IMR-90 (cell line): ENCODE results near the gene MYO3B. TPM values are rescaled to one million over a fixed set of nuclear protein-coding genes. Genes with fewer than 3 reads are reported as not detected.

ENCODE experiments used
- ATAC-seq: fragments of 200-7000 bp; cut with Tn5 transposase; 2 replicates; pipeline ENCODE4 v1.9.1; 2020; ENCODE audit warnings: low read depth, mild to moderate bottlenecking, moderate library complexity
- BruUV-seq: library from RNA; stranded (reverse); fragments of 400-500 nt; replicated peaks from 2 replicates; lab custom pipeline; 2021; lab: Mats Ljungman, UMichigan
- CTCF ChIA-PET: fragments of 300-600 bp; formaldehyde crosslinking; extraction: SDS; loops from one replicate; lab custom pipeline; 2021; ENCODE audit warnings: antibody characterized with exemption; lab: Yijun Ruan, JAX
- POLR2A ChIA-PET: fragments of 300-600 bp; sonication (Branson Sonifier 250); formaldehyde crosslinking; loops from one replicate; lab custom pipeline; 2022; ENCODE audit warnings: antibody characterized with exemption; ENCODE audit not compliant: unreplicated experiment; lab: Charles Lee
- DNase-seq: peaks from one replicate; pipeline ENCODE4 v3.0.0; 2013
- H2AFZ ChIP-seq: replicated peaks from 2 replicates; pipeline ENCODE3; 2013; ENCODE audit warnings: low read length, mild to moderate bottlenecking; ENCODE audit not compliant: poor library complexity
- H2AK5ac ChIP-seq: 2 replicates; pipeline ENCODE4 v1.6.1; 2013; ENCODE audit warnings: low read depth, low read length, inconsistent platforms
- H2AK9ac ChIP-seq: replicated peaks from 2 replicates; pipeline ENCODE3; 2013; ENCODE audit warnings: mild to moderate bottlenecking, low read depth, low read length, moderate library complexity; ENCODE audit not compliant: poor library complexity
- H2BK120ac ChIP-seq: 2 replicates; pipeline ENCODE4 v1.6.1; 2013; ENCODE audit warnings: low read depth, low read length, inconsistent platforms
- H2BK15ac ChIP-seq: 3 replicates; pipeline ENCODE4 v1.6.1; 2013; ENCODE audit warnings: low read depth, low read length, inconsistent platforms
- H2BK20ac ChIP-seq: 2 replicates; pipeline ENCODE4 v1.6.1; 2013; ENCODE audit warnings: low read depth, mild to moderate bottlenecking, inconsistent platforms, low read length, moderate library complexity
- H2BK5ac ChIP-seq: 2 replicates; pipeline ENCODE4 v1.6.1; 2013; ENCODE audit warnings: mild to moderate bottlenecking, low read depth, low read length, inconsistent platforms; ENCODE audit not compliant: poor library complexity, severe bottlenecking
- H3K14ac ChIP-seq: replicated peaks from 2 replicates; pipeline ENCODE4 v1.6.1; 2013; ENCODE audit warnings: low read depth, low read length, inconsistent platforms
- H3K18ac ChIP-seq: 2 replicates; pipeline ENCODE4 v1.6.1; 2013; ENCODE audit warnings: low read depth, low read length, control low read depth
- H3K23ac ChIP-seq: 2 replicates; pipeline ENCODE4 v1.6.1; 2013; ENCODE audit warnings: low read depth, low read length, inconsistent platforms
- H3K27ac ChIP-seq: 2 replicates; pipeline ENCODE4 v1.5.1; 2013; ENCODE audit warnings: mild to moderate bottlenecking, control low read depth, low read length; ENCODE audit not compliant: insufficient read depth
- H3K27me3 ChIP-seq: 2 replicates; pipeline ENCODE4 v1.6.1; 2013; ENCODE audit warnings: low read length; ENCODE audit not compliant: control insufficient read depth, insufficient read depth
- H3K36me3 ChIP-seq: 2 replicates; pipeline ENCODE4 v1.6.1; 2013; ENCODE audit warnings: low read length, mixed read lengths; ENCODE audit not compliant: control insufficient read depth, insufficient read depth
- H3K4ac ChIP-seq: 2 replicates; pipeline ENCODE4 v1.6.1; 2013; ENCODE audit warnings: low read depth, low read length, inconsistent platforms
- H3K4me1 ChIP-seq: 2 replicates; pipeline ENCODE4 v1.6.1; 2013; ENCODE audit warnings: low read length, mixed read lengths; ENCODE audit not compliant: control insufficient read depth, insufficient read depth
- H3K4me2 ChIP-seq: 2 replicates; pipeline ENCODE4 v1.6.1; 2013; ENCODE audit warnings: low read depth, mild to moderate bottlenecking, control low read depth, low read length, moderate library complexity
- H3K4me3 ChIP-seq: 2 replicates; pipeline ENCODE4 v1.5.1; 2013; ENCODE audit warnings: low read depth, mild to moderate bottlenecking, control low read depth, low read length, moderate library complexity; ENCODE audit not compliant: insufficient read depth
- H3K56ac ChIP-seq: 2 replicates; pipeline ENCODE4 v1.6.1; 2013; ENCODE audit warnings: low read length, inconsistent platforms; ENCODE audit not compliant: insufficient read depth; ENCODE audit errors: extremely low read depth
- H3K79me1 ChIP-seq, 2 experiments: 2 replicates each; pipeline ENCODE4 v1.6.1; 2013; ENCODE audit warnings: low read length in 2 of 2, inconsistent platforms in 1 of 2, low read depth in 1 of 2
- H3K9ac ChIP-seq: 2 replicates; pipeline ENCODE4 v1.6.1; 2013; ENCODE audit warnings: low read depth, low read length, control low read depth
- H3K9me1 ChIP-seq: 2 replicates; pipeline ENCODE4 v1.6.1; 2013; ENCODE audit warnings: low read length, inconsistent platforms; ENCODE audit not compliant: insufficient read depth
- H3K9me3 ChIP-seq: 2 replicates; pipeline ENCODE4 v1.6.1; 2013; ENCODE audit warnings: low read length; ENCODE audit not compliant: control insufficient read depth, insufficient read depth
- H4K20me1 ChIP-seq: 2 replicates; pipeline ENCODE4 v1.6.1; 2013; ENCODE audit warnings: low read length, inconsistent platforms; ENCODE audit not compliant: insufficient read depth
- H4K5ac ChIP-seq: 2 replicates; pipeline ENCODE4 v1.6.1; 2013; ENCODE audit warnings: mild to moderate bottlenecking, low read depth, low read length, control low read depth
- H4K8ac ChIP-seq, 2 experiments: 2 replicates each; pipeline ENCODE4 v1.6.1; 2013; ENCODE audit warnings: low read depth in 2 of 2, low read length in 2 of 2, control low read depth in 1 of 2, inconsistent platforms in 1 of 2
- H4K91ac ChIP-seq: 2 replicates; pipeline ENCODE4 v1.6.1; 2013; ENCODE audit warnings: low read depth, low read length, inconsistent platforms; ENCODE audit not compliant: insufficient read depth
- CHD1 ChIP-seq: IDR thresholded peaks from 2 replicates; pipeline ENCODE4 v1.6.1; 2012; ENCODE audit warnings: low read depth, low read length, improper control_type of control experiment
- MAFK ChIP-seq: IDR thresholded peaks from 2 replicates; pipeline ENCODE4 v1.6.1; 2012; ENCODE audit warnings: low read depth, low read length, improper control_type of control experiment
- MXI1 ChIP-seq: IDR thresholded peaks from 2 replicates; pipeline ENCODE4 v1.6.1; 2012; ENCODE audit warnings: low read depth, mild to moderate bottlenecking, low read length, moderate library complexity, borderline replicate concordance
- POLR2A ChIP-seq: IDR thresholded peaks from 2 replicates; pipeline ENCODE4 v1.6.1; 2012; ENCODE audit warnings: mild to moderate bottlenecking, low read depth, low read length
- RCOR1 ChIP-seq: IDR thresholded peaks from 2 replicates; pipeline ENCODE4 v1.6.1; 2012; ENCODE audit warnings: mild to moderate bottlenecking, low read length, improper control_type of control experiment; ENCODE audit not compliant: insufficient replicate concordance
- RFX5 ChIP-seq: IDR thresholded peaks from 2 replicates; pipeline ENCODE4 v1.8.0; 2012; ENCODE audit warnings: low read depth, mild to moderate bottlenecking, low read length, moderate library complexity
- WGBS, 2 experiments: methylation state at CpG; one replicate each; pipeline versions ENCODE4 v1.1.5 to v1.1.7; 2013; ENCODE audit warnings: missing lambda C conversion rate in 2 of 2; ENCODE audit not compliant: insufficient read length in 1 of 2; ENCODE audit errors: extremely low coverage in 2 of 2; 5-methylcytosine and 5-hydroxymethylcytosine counted together
- dilution Hi-C: fragments of 300-500 bp; cut with HindIII; formaldehyde crosslinking; loops from one replicate; pipeline ENCODE4 v1.14.3; 2018; ENCODE audit warnings: low sequenced_read_pairs; ENCODE audit not compliant: unreplicated experiment
- in situ Hi-C: fragments of 300-500 bp; cut with MboI; formaldehyde crosslinking; loops from 3 replicates; pipeline ENCODE4 v1.14.3; 2019; ENCODE audit warnings: low sequenced_read_pairs, inconsistent platforms, mixed read lengths
- intact Hi-C: fragments of 100-400 bp; cut with micrococcal nuclease; formaldehyde crosslinking; loops from 2 replicates; pipeline ENCODE4 v1.10.0; 2022
- polyA plus RNA-seq, 3 experiments: library from polyadenylated mRNA; depleted of rRNA; stranded (reverse); fragments of >200 nt; gene quantifications; 2 replicates each; pipeline ENCODE4 v1.2.3, GENCODE V29; 2012; ENCODE audit warnings: low replicate concordance in 1 of 3
- total RNA-seq: library from RNA; depleted of rRNA; stranded (reverse); fragments of >200 nt; gene quantifications from 2 replicates; pipeline ENCODE4 v1.2.3, GENCODE V29; 2012

The MYO3B gene
- total and polyA plus RNA-seq, 2 of the 4 experiments (the other 2 are of a cell fraction) = 0.02 TPM; not detected in 1

DNA sequence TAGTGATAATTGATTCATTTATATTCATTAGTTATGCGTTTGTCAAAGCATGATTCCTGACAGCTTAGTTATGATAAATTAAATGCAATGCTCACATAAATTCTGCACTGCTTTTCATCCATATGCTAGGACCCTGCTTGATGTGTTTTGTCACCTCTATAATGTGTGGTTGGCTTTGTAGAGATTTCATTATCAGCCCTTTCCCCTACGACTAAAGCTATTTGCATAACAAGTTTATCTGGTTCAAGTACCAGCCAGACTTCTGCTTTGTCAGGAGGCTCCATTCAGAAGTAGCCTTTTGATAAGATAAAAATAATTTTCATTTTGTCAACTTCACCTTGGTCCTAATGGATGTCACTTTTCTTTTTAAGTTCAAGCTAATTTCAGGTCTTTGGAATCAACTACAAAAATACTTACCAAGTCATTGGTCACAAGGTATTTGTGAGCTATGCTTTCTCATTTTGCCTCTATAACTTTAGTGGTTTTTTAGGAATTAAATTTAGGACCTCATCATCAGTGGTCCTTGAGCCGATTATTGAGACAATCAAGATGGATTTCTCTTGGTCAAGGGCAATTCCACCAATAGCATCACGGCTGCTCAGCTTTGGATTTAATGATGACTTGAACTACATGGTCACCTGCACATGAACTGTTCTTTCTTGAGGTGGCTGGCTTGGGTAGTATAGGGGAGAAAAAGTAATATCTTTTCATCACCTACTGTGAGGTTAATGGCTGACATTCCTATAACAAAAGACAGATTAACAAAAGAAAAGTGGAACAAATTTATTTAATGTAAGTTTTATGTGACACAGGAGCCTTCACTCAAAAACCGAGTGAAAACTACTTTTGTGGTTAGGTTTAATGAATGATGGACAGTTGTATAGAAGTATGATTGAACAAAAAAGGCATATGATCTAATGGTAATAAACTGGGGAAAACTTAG is 162.1 kb downstream of the MYO3B start:
- Histone ChIP-seq H3K4me3 (no peak overlapping the region), H2AK5ac (no peak overlapping the region), H3K14ac (no peak overlapping the region), H4K8ac (no peak overlapping the region), H2AFZ (no peak overlapping the region), H2AK9ac (no peak overlapping the region), H2BK20ac (no peak overlapping the region), H4K91ac (no peak overlapping the region), H3K9me1 (no peaks in the 10 kb centered on the region), H3K36me3 (no peaks in the 10 kb centered on the region), H3K56ac (no peak overlapping the region), H3K9me3 (no peaks in the 10 kb centered on the region), H3K4ac (no peak overlapping the region), H3K27me3 (no peaks in the 10 kb centered on the region; the same call in 1 of the 2 replicates), H3K23ac (no peak overlapping the region), H2BK15ac (no peak overlapping the region), H4K20me1 (no peaks in the 10 kb centered on the region), H3K4me2 (no peak overlapping the region), H3K4me1 (no peaks in the 10 kb centered on the region), H2BK120ac (no peak overlapping the region), H3K27ac (no peak overlapping the region), H2BK5ac (no peak overlapping the region), H3K79me1 (no peaks in the 10 kb centered on the region), H3K18ac (no peak overlapping the region), H4K5ac (no peak overlapping the region), H3K9ac (no peak overlapping the region)
- POLR2A ChIA-PET = no interaction called here
- in situ Hi-C loops (no loop called here), intact Hi-C loops (no loop called here), dilution Hi-C loops (no loop called here)
- no TSS peak for BruUV-seq
- no CpG with 5 or more reads among the region's 5 CpGs for WGBS, 2 experiments
- ATAC-seq (no peak), DNase-seq (no peak)
- CTCF ChIA-PET = interaction anchor here (1.5 kb wide), 1 partner anchor 22 kb away, joined by 4 read pairs; no protein-coding TSS in a partner anchor
- no peak for TF ChIP-seq CHD1
- TF ChIP-seq MXI1 = no peak
- no peak for TF ChIP-seq RCOR1
- no peak for TF ChIP-seq RFX5
- no peak for TF ChIP-seq POLR2A
- TF ChIP-seq MAFK = no peak
